Osteoblast (primary cell): Measurements from ENCODE around the gene DENND1A. TPM values are rescaled to one million over a fixed set of nuclear protein-coding genes. Genes with fewer than 3 reads are reported as not detected.

Experiments used
- DNase-seq: peaks from one replicate; pipeline ENCODE4 v3.0.0; 2011; ENCODE audit warnings: low spot score, mixed read lengths; ENCODE audit not compliant: insufficient read length; ENCODE audit errors: missing footprints
- H2AFZ ChIP-seq: 2 replicates; pipeline ENCODE4 v1.6.0; 2011; ENCODE audit warnings: mild to moderate bottlenecking, low read length
- H3K27ac ChIP-seq: 2 replicates; pipeline ENCODE4 v1.5.1; 2011; ENCODE audit warnings: mild to moderate bottlenecking, low read depth, low read length, moderate library complexity
- H3K27me3 ChIP-seq: 2 replicates; pipeline ENCODE4 v1.6.0; 2012; ENCODE audit warnings: mild to moderate bottlenecking, control low read depth, inconsistent platforms, low read length, moderate library complexity; ENCODE audit not compliant: insufficient read depth
- H3K36me3 ChIP-seq: 2 replicates; pipeline ENCODE4 v1.5.1; 2011; ENCODE audit warnings: mild to moderate bottlenecking, low read length, control low read depth, moderate library complexity; ENCODE audit not compliant: insufficient read depth
- H3K4me1 ChIP-seq: 2 replicates; pipeline ENCODE4 v1.5.1; 2011; ENCODE audit warnings: mild to moderate bottlenecking, low read length, control low read depth, moderate library complexity; ENCODE audit not compliant: insufficient read depth
- H3K4me2 ChIP-seq: 2 replicates; pipeline ENCODE4 v1.6.0; 2011; ENCODE audit warnings: mild to moderate bottlenecking, low read length; ENCODE audit not compliant: insufficient read depth
- H3K4me3 ChIP-seq: fragments of 200-600 bp; sonication (generic); 3 replicates; pipeline ENCODE4 v1.5.1; 2012; ENCODE audit warnings: mild to moderate bottlenecking, low read length, inconsistent platforms; ENCODE audit not compliant: insufficient read depth
- H3K79me2 ChIP-seq: 2 replicates; pipeline ENCODE4 v1.6.0; 2012; ENCODE audit warnings: mild to moderate bottlenecking, low read length, control low read depth, inconsistent platforms; ENCODE audit not compliant: insufficient read depth
- H3K9me3 ChIP-seq: 2 replicates; pipeline ENCODE4 v1.5.1; 2011; ENCODE audit warnings: low read depth, low read length, control low read depth
- H4K20me1 ChIP-seq: 2 replicates; pipeline ENCODE4 v1.6.0; 2012; ENCODE audit warnings: mild to moderate bottlenecking, low read length, control low read depth; ENCODE audit not compliant: insufficient read depth
- total RNA-seq: library from RNA; depleted of rRNA; stranded (reverse); fragments of >200 nt; gene quantifications from 2 replicates; pipeline ENCODE4 v1.2.3, GENCODE V29; 2012
- TF ChIP-seq, protein P1 (sequence below): IDR thresholded peaks from 2 replicates; pipeline ENCODE4 v1.5.1; 2011; ENCODE audit warnings: mild to moderate bottlenecking, low read depth, low read length, moderate library complexity; ENCODE audit errors: extremely low read depth

DENND1A gene
- total RNA-seq, 1 donor, result 14.1 TPM

DNA sequence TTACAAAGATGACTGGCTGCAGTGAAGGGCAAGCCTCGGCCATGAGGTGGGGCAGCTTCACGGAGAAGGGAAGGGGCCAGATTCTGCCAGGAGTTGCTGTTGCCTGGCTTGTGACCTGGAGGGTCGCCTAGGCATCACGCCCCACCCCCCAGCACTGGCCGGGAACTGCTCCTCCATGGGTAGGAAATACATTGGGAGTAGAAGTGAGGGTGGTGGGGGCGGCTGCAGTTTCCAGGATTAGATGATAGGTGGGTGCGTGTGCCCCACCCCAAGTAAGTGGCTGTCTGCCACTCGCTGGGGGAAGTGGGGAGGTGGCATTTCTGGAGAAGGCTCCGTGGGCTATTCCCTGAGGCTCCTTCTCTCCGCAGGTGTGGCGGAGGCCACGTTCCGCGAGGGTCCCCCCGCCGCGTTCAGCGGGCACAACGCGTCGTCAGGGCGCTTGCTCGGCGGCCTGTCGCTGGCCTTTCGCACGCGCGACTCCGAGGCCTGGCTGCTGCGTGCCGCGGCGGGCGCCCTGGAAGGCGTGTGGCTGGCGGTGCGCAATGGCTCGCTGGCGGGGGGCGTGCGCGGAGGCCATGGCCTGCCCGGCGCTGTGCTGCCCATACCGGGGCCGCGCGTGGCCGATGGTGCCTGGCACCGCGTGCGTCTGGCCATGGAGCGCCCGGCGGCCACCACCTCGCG is 557.0 kb downstream of the DENND1A start:
- TF ChIP-seq, protein P1, sequence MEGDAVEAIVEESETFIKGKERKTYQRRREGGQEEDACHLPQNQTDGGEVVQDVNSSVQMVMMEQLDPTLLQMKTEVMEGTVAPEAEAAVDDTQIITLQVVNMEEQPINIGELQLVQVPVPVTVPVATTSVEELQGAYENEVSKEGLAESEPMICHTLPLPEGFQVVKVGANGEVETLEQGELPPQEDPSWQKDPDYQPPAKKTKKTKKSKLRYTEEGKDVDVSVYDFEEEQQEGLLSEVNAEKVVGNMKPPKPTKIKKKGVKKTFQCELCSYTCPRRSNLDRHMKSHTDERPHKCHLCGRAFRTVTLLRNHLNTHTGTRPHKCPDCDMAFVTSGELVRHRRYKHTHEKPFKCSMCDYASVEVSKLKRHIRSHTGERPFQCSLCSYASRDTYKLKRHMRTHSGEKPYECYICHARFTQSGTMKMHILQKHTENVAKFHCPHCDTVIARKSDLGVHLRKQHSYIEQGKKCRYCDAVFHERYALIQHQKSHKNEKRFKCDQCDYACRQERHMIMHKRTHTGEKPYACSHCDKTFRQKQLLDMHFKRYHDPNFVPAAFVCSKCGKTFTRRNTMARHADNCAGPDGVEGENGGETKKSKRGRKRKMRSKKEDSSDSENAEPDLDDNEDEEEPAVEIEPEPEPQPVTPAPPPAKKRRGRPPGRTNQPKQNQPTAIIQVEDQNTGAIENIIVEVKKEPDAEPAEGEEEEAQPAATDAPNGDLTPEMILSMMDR, result no peak
- Histone ChIP-seq H4K20me1 (no peaks in the 10 kb centered on the region), H3K27ac (no peak overlapping the region), H3K27me3 (peaks cover 38% of the 10 kb centered on the region), H3K4me2 (no peak overlapping the region), H3K36me3 (no peaks in the 10 kb centered on the region), H3K4me3 (no peak overlapping the region), H2AFZ (no peak overlapping the region), H3K79me2 (no peaks in the 10 kb centered on the region), H3K9me3 (no peaks in the 10 kb centered on the region), H3K4me1 (no peaks in the 10 kb centered on the region)
- DNase-seq, result peak; percentile 82

DNA sequence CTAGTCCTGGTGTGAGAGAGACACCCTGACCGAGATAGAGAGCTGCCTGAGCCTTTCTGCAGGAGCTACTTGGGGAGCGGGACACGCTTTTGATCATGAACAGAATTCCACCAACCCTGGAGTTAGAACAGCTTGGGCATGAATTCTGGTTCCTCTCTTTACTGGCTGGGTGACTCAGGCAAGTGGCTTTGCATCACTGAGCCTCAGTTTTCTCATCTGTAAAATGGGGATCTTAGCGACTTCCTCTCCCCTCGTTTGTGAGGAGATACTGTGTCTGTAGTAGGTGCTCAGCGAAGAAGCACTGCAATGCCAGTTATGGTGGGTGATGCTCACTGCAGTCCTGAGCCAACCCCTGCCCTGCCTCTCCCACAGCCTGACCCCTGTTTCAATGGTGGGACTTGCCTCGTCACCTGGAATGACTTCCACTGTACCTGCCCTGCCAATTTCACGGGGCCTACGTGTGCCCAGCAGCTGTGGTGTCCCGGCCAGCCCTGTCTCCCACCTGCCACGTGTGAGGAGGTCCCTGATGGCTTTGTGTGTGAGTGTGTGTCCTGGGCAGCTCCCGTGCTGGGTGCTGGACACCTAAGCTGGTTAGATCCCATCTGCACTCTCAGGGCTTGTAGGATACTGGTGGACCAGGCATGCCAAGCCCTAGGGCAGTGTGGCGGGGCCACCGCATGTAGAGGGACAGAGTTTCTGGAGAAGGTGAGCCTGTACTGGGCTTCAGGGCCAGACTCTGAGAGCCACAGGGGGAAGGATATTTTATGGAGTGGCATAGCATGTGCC is 557.9 kb downstream of the DENND1A start:
- H3K27ac ChIP-seq, result no peak overlapping the region
- no peak overlapping the region for H3K4me2 ChIP-seq
- H2AFZ ChIP-seq, result no peak overlapping the region
- DNase-seq, result peak; percentile 88
- no peaks in the 10 kb centered on the region for H3K79me2 ChIP-seq
- H3K9me3 ChIP-seq, result no peaks in the 10 kb centered on the region
- H3K4me1 ChIP-seq, result no peaks in the 10 kb centered on the region
- no peaks in the 10 kb centered on the region for H3K36me3 ChIP-seq
- H4K20me1 ChIP-seq, result no peaks in the 10 kb centered on the region
- TF ChIP-seq, protein P1, result no peak
- H3K4me3 ChIP-seq, result no peak overlapping the region
- peaks cover 36% of the 10 kb centered on the region for H3K27me3 ChIP-seq

DNA sequence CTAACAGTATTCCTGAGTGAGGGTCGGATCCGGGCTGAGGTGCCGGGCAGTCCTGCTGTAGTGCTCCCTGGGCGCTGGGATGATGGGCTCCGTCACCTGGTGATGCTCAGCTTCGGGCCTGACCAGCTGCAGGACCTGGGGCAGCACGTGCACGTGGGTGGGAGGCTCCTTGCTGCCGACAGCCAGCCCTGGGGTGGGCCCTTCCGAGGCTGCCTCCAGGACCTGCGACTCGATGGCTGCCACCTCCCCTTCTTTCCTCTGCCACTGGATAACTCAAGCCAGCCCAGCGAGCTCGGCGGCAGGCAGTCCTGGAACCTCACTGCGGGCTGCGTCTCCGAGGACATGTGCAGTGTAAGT is 558.7 kb downstream of the DENND1A start:
- H3K79me2 ChIP-seq, result no peaks in the 10 kb centered on the region
- H3K4me3 ChIP-seq, result no peak overlapping the region
- no peak overlapping the region for H3K4me2 ChIP-seq
- no peaks in the 10 kb centered on the region for H3K36me3 ChIP-seq
- no peak overlapping the region for H3K27ac ChIP-seq
- no peaks in the 10 kb centered on the region for H3K9me3 ChIP-seq
- no peak for DNase-seq
- no peak overlapping the region for H2AFZ ChIP-seq
- H3K4me1 ChIP-seq, result no peaks in the 10 kb centered on the region
- H4K20me1 ChIP-seq, result no peaks in the 10 kb centered on the region
- H3K27me3 ChIP-seq, result peaks cover 36% of the 10 kb centered on the region
- TF ChIP-seq, protein P1, result no peak

DNA sequence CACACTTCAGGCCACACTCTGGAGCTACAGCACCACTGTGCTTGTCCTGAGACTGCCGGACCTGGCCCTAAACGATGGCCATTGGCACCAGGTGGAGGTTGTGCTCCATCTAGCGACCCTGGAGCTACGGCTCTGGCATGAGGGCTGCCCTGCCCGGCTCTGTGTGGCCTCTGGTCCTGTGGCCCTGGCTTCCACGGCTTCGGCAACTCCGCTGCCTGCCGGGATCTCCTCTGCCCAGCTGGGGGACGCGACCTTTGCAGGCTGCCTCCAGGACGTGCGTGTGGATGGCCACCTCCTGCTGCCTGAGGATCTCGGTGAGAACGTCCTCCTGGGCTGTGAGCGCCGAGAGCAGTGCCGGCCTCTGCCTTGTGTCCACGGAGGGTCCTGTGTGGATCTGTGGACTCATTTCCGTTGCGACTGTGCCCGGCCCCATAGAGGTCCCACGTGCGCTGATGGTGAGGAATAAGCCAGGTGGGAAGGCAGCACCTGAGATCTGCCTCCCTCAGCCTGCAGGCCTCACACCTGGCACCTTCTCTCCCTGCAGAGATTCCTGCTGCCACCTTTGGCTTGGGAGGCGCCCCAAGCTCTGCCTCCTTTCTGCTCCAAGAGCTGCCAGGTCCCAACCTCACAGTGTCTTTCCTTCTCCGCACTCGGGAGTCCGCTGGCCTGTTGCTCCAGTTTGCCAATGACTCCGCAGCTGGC is 559.2 kb downstream of the DENND1A start:
- H3K36me3 ChIP-seq, result no peaks in the 10 kb centered on the region

More for the DNA sequence above, 559.2 kb downstream of the DENND1A start:
- Histone ChIP-seq H3K4me2 (no peak overlapping the region), H3K79me2 (no peaks in the 10 kb centered on the region), H3K4me3 (no peak overlapping the region), H3K27ac (no peak overlapping the region), H3K27me3 (peaks cover 31% of the 10 kb centered on the region), H3K9me3 (no peaks in the 10 kb centered on the region), H2AFZ (no peak overlapping the region), H3K4me1 (no peaks in the 10 kb centered on the region), H4K20me1 (no peaks in the 10 kb centered on the region)
- DNase-seq, result peak; percentile 92
- TF ChIP-seq, protein P1, result no peak
